K562 (cell line): ENCODE measurements around the gene OPA1. TPM values are rescaled to one million over a fixed set of nuclear protein-coding genes. Genes with fewer than 3 reads are reported as not detected.

Source experiments
- ATAC-seq: fragments of 200-7000 bp; cut with Tn5 transposase; 3 replicates; pipeline ENCODE4 v1.9.1; 2020; ENCODE audit warnings: moderate library complexity
- BruUV-seq: library from RNA; stranded (reverse); fragments of 400-500 nt; replicated peaks from 2 replicates; lab custom pipeline; 2021; lab: Mats Ljungman, UMichigan
- CTCF ChIA-PET: fragments of 300-600 bp; formaldehyde crosslinking; extraction: SDS; loops from one replicate; lab custom pipeline; 2021; ENCODE audit warnings: low intra/inter-chr PET ratio; lab: Yijun Ruan, JAX
- POLR2A ChIA-PET: fragments of 300-600, 350-650 bp; sonication (Branson Sonifier 250); formaldehyde crosslinking; extraction: SDS; loops from one replicate; lab custom pipeline; 2021; ENCODE audit warnings: antibody characterized with exemption, inconsistent platforms; lab: Yijun Ruan, JAX
- DNase-seq, 4 experiments: peaks; one replicate each; pipeline versions ENCODE4 v3.0.0 to v3.0.0-alpha.2; 2011 to 2018; ENCODE audit warnings: low spot score in 3 of 4, mixed read lengths in 3 of 4; ENCODE audit errors: extremely low read depth in 1 of 4
- FAIRE-seq: peaks from 2 replicates; lab custom pipeline; 2011; peaks lifted over from hg19 to GRCh38; lab: Jason Lieb, UNC
- H2AFZ ChIP-seq: 2 replicates; pipeline ENCODE4 v1.6.0; 2011; ENCODE audit warnings: low read depth, low read length, control low read depth, inconsistent platforms
- H3K27ac ChIP-seq: fragments of 200-600 bp; 3 replicates; pipeline ENCODE4 v1.8.0; 2011; ENCODE audit warnings: low read depth, mild to moderate bottlenecking, control low read depth, inconsistent platforms, low read length, moderate library complexity, mixed read lengths; ENCODE audit errors: extremely low read depth
- H3K27me3 ChIP-seq, 2 experiments: fragments of 300-600 bp in 1 of 2; 2 replicates in 1 of 2; 3 replicates in 1 of 2; pipeline versions ENCODE4 v1.6.0 to v1.8.0; 2011; ENCODE audit warnings: inconsistent platforms in 2 of 2, low read length in 2 of 2, mild to moderate bottlenecking in 1 of 2, mixed read lengths in 1 of 2, moderate library complexity in 1 of 2; ENCODE audit not compliant: control insufficient read depth in 2 of 2, insufficient read depth in 2 of 2
- H3K36me3 ChIP-seq: fragments of 300-600 bp; 3 replicates; pipeline ENCODE4 v1.8.0; 2011; ENCODE audit warnings: mild to moderate bottlenecking, low read length, inconsistent platforms; ENCODE audit not compliant: control insufficient read depth, insufficient read depth
- H3K4me1 ChIP-seq, 2 experiments: fragments of 200-600 bp in 1 of 2; replicated peaks in 1 of 2; 2 replicates in 1 of 2; 3 replicates in 1 of 2; pipeline versions ENCODE4 v1.5.1 to v1.8.0; 2011; ENCODE audit warnings: inconsistent platforms in 2 of 2, low read length in 2 of 2, mild to moderate bottlenecking in 1 of 2, mixed read lengths in 1 of 2, moderate library complexity in 1 of 2; ENCODE audit not compliant: control insufficient read depth in 2 of 2, insufficient read depth in 2 of 2
- H3K4me2 ChIP-seq: 2 replicates; pipeline ENCODE4 v1.6.1; 2011; ENCODE audit warnings: low read length, control low read depth, inconsistent platforms, mixed read lengths; ENCODE audit not compliant: insufficient read depth
- H3K4me3 ChIP-seq: fragments of 200-600 bp; sonication (generic), shearing (Covaris generic); 2 replicates; pipeline ENCODE4 v1.5.1; 2016; ENCODE audit warnings: control low read depth, inconsistent platforms
- H3K79me2 ChIP-seq: fragments of 200-600 bp; 3 replicates; pipeline ENCODE4 v1.8.0; 2011; ENCODE audit warnings: low read length, inconsistent platforms; ENCODE audit not compliant: control insufficient read depth, insufficient read depth
- H3K9ac ChIP-seq, 2 experiments: 2 replicates each; pipeline versions ENCODE4 v1.6.0 to v1.6.1; 2011; ENCODE audit warnings: low read depth in 2 of 2, low read length in 2 of 2, control low read depth in 1 of 2, inconsistent platforms in 1 of 2, mild to moderate bottlenecking in 1 of 2, mixed read lengths in 1 of 2; ENCODE audit not compliant: insufficient read depth in 1 of 2
- H3K9me1 ChIP-seq: one replicate; pipeline ENCODE4 v1.6.0; 2011; ENCODE audit warnings: inconsistent platforms, mild to moderate bottlenecking, low read length, moderate library complexity; ENCODE audit not compliant: control insufficient read depth, insufficient read depth
- H3K9me3 ChIP-seq: replicated peaks from 2 replicates; pipeline ENCODE4 v1.5.1; 2011; ENCODE audit warnings: low read depth, low read length, inconsistent platforms; ENCODE audit not compliant: control insufficient read depth, insufficient read depth
- H4K20me1 ChIP-seq: replicated peaks from 2 replicates; pipeline ENCODE4 v1.6.1; 2011; ENCODE audit warnings: low read length, inconsistent platforms, mixed read lengths; ENCODE audit not compliant: control insufficient read depth, insufficient read depth
- CBX1 ChIP-seq: sonication (generic); IDR thresholded peaks from 2 replicates; pipeline ENCODE4 v1.6.1; 2016; ENCODE audit warnings: antibody characterized with exemption, low read depth, mild to moderate bottlenecking
- CBX3 ChIP-seq, 2 experiments: IDR thresholded peaks; 1 replicate in 1 of 2; 2 replicates in 1 of 2; pipeline ENCODE4 v1.6.1; 2012; ENCODE audit warnings: inconsistent platforms in 2 of 2, low read length in 2 of 2, borderline replicate concordance in 1 of 2, control low read depth in 1 of 2
- CBX5 ChIP-seq: IDR thresholded peaks from 2 replicates; pipeline ENCODE4 v1.6.1; 2014; ENCODE audit warnings: low read depth, borderline replicate concordance
- MEF2A ChIP-seq: IDR thresholded peaks from 2 replicates; pipeline ENCODE4 v1.6.1; 2011; ENCODE audit warnings: low read depth, mild to moderate bottlenecking, low read length, moderate library complexity; ENCODE audit not compliant: control insufficient read depth
- SRSF3 ChIP-seq: fragments of 200-400 bp; formaldehyde crosslinking; IDR thresholded peaks from 2 replicates; pipeline ENCODE4 v1.6.1; 2016; ENCODE audit warnings: mild to moderate bottlenecking, low read length, moderate library complexity; ENCODE audit not compliant: insufficient read depth
- SUPT5H ChIP-seq: fragments of 450-650 bp; IDR thresholded peaks from 2 replicates; pipeline ENCODE4 v1.6.1; 2016
- TRIM24 ChIP-seq, 2 experiments: fragments of 450-650 bp; IDR thresholded peaks; 2 replicates each; pipeline ENCODE4 v1.6.1; 2016
- TRIM28 ChIP-seq: fragments of 450-650 bp; IDR thresholded peaks from 2 replicates; pipeline ENCODE4 v1.6.1; 2017
- XRCC3 ChIP-seq: fragments of 450-650 bp; IDR thresholded peaks from 2 replicates; pipeline ENCODE4 v1.6.1; 2017; ENCODE audit warnings: mild to moderate bottlenecking, moderate library complexity
- XRCC4 ChIP-seq: IDR thresholded peaks from one replicate; pipeline ENCODE4 v1.6.1; 2011; ENCODE audit not compliant: insufficient read depth, insufficient read length; ENCODE audit errors: extremely low read depth
- ZFP36 ChIP-seq: fragments of 150-350 bp; IDR thresholded peaks from 2 replicates; pipeline ENCODE4 v1.6.1; 2018; ENCODE audit warnings: low read length, low read depth; ENCODE audit not compliant: partially characterized antibody
- WGBS: fragments of 100-300 bp; shearing (Covaris generic); methylation state at CpG from one replicate; pipeline ENCODE4 v1.1.6; 2016; ENCODE audit warnings: low coverage, mixed read lengths; ENCODE audit not compliant: insufficient coverage; ENCODE audit errors: missing lambda C conversion rate; 5-methylcytosine and 5-hydroxymethylcytosine counted together
- in situ Hi-C: fragments of 300-500 bp; cut with MboI; formaldehyde crosslinking; loops from 4 replicates; pipeline ENCODE4 v1.15.0; 2018; ENCODE audit warnings: inconsistent platforms, mixed read lengths
- intact Hi-C: fragments of 100-400 bp; cut with micrococcal nuclease; formaldehyde crosslinking; loops from 2 replicates; pipeline ENCODE4 v1.14.2; 2022
- polyA plus RNA-seq, 8 experiments: library from polyadenylated mRNA; depleted of rRNA in 4 of 8; stranded (reverse) in 5 of 8; unstranded in 3 of 8; fragments of >200 nt; fragmentation: Nextera tagmentation in 2 of 8; fragmentation: Illumina TruSeq in 1 of 8; extraction: Ambion mirVana in 2 of 8; extraction: Trizol in 1 of 8; gene quantifications; 2 replicates each; pipeline versions ENCODE4 v1.2.1 to v1.2.3, GENCODE V29; 2011 to 2014; ENCODE audit warnings: inconsistent platforms in 1 of 8, missing spikeins in 1 of 8
- total RNA-seq, 7 experiments: library from RNA; depleted of rRNA in 6 of 7; stranded (reverse); fragments of >200 nt in 6 of 7; fragmentation: Illumina TruSeq in 2 of 7; extraction: Trizol in 2 of 7; gene quantifications; 2 replicates each; pipeline versions ENCODE4 v1.2.1 to v1.2.3, GENCODE V29; 2011 to 2021; ENCODE audit warnings: low replicate concordance in 1 of 7
- TF ChIP-seq, protein P1 (sequence below): fragments of 450-650 bp; IDR thresholded peaks from 2 replicates; pipeline ENCODE4 v1.6.1; 2018; ENCODE audit warnings: mild to moderate bottlenecking, low read depth; ENCODE audit not compliant: partially characterized antibody
- TF ChIP-seq, protein P2 (sequence below): fragments of 150-350 bp; IDR thresholded peaks from 2 replicates; pipeline ENCODE4 v1.6.1; 2014; ENCODE audit warnings: low read depth, mild to moderate bottlenecking, low read length, borderline replicate concordance

OPA1 gene
- total and polyA plus RNA-seq, 9 of the 15 experiments (the other 6 are each of a cell fraction or from before 2014, with no cell fraction given) = 19.7 to 127 (median 94.7) TPM

DNA sequence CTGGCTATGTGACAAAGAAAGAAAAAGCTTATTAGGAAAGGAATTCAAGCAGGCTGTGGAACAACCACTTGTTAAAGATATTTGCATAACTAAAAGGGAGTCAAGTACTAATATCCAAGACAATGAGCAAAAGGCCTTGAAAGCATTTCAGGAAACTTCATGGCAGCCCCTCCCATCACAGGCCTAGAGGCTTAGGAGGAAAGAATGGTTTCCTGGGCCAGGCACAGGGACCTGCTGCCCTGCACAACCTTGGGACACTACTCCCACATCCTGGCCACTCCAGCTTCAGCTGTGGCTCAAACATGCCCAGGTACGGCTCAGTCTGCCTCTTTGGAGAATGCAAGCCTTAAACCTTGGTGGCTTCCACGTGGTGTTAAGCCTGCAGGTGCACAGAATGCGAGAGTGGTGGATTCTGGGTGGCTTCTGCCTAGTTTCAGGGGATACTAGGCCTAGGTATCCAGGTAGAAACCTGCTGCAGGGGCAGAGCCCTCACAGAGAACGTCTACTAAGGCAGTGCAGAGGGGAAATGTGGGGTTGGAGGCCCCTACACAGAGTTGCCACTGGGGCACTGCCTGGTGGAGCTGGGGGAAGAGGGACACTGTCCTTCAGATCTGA, 121.6 kb downstream of the OPA1 start:
- ATAC-seq (no peak), FAIRE-seq (no peak), DNase-seq (peak in 1 of 4 experiments; percentile 14)
- Histone ChIP-seq H3K36me3 (no peaks in the 10 kb centered on the region), H3K27me3 (no peaks in the 10 kb centered on the region; a peak in 1 of 5 replicates), H2AFZ (no peak overlapping the region), H3K79me2 (no peaks in the 10 kb centered on the region), H4K20me1 (no peaks in the 10 kb centered on the region), H3K9ac (no peak overlapping the region), H3K4me1 (peaks cover 0 to 4% of the 10 kb centered on the region in 2 experiments; a peak in 1 of 5 replicates), H3K27ac (no peak overlapping the region), H3K4me2 (no peak overlapping the region), H3K4me3 (no peak overlapping the region), H3K9me3 (peaks cover 2% of the 10 kb centered on the region), H3K9me1 (no peaks in the 10 kb centered on the region)
- CTCF ChIA-PET = no interaction called here
- no TSS peak for BruUV-seq
- POLR2A ChIA-PET = interaction anchor here (1.1 kb wide), 1 partner anchor 18 kb away, joined by 3 read pairs; no protein-coding TSS in a partner anchor
- intact Hi-C loops = no loop called here
- in situ Hi-C loops = no loop called here
- 9% methylated on average over 4 of the region's 4 CpGs for WGBS
- TF ChIP-seq, protein P1, sequence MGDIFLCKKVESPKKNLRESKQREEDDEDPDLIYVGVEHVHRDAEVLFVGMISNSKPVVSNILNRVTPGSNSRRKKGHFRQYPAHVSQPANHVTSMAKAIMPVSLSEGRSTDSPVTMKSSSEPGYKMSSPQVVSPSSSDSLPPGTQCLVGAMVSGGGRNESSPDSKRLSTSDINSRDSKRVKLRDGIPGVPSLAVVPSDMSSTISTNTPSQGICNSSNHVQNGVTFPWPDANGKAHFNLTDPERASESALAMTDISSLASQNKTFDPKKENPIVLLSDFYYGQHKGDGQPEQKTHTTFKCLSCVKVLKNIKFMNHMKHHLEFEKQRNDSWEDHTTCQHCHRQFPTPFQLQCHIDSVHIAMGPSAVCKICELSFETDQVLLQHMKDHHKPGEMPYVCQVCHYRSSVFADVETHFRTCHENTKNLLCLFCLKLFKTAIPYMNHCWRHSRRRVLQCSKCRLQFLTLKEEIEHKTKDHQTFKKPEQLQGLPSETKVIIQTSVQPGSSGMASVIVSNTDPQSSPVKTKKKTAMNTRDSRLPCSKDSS = peak; percentile 65
- TF ChIP-seq CBX5 = peak; percentile 97
- no peak for TF ChIP-seq SRSF3
- TF ChIP-seq CBX3 (IDR thresholded peaks at IDR 0.05; ENCODE audit: borderline replicate concordance in 1 of 2, low read length in 2 of 2) = peak in 1 of 2 experiments; percentile 99; a peak in 2 of 3 replicates
- 0 out of 2 replicates have a peak, but pooled peaks have one; percentile 54 for TF ChIP-seq XRCC3
- TF ChIP-seq, protein P2, sequence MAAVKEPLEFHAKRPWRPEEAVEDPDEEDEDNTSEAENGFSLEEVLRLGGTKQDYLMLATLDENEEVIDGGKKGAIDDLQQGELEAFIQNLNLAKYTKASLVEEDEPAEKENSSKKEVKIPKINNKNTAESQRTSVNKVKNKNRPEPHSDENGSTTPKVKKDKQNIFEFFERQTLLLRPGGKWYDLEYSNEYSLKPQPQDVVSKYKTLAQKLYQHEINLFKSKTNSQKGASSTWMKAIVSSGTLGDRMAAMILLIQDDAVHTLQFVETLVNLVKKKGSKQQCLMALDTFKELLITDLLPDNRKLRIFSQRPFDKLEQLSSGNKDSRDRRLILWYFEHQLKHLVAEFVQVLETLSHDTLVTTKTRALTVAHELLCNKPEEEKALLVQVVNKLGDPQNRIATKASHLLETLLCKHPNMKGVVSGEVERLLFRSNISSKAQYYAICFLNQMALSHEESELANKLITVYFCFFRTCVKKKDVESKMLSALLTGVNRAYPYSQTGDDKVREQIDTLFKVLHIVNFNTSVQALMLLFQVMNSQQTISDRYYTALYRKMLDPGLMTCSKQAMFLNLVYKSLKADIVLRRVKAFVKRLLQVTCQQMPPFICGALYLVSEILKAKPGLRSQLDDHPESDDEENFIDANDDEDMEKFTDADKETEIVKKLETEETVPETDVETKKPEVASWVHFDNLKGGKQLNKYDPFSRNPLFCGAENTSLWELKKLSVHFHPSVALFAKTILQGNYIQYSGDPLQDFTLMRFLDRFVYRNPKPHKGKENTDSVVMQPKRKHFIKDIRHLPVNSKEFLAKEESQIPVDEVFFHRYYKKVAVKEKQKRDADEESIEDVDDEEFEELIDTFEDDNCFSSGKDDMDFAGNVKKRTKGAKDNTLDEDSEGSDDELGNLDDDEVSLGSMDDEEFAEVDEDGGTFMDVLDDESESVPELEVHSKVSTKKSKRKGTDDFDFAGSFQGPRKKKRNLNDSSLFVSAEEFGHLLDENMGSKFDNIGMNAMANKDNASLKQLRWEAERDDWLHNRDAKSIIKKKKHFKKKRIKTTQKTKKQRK = peak; percentile 87
- TF ChIP-seq SUPT5H = no peak
- peak; percentile 96 for TF ChIP-seq TRIM28
- peak; percentile 12 to 67; a peak in 1 of 4 replicates for TF ChIP-seq TRIM24 (IDR thresholded peaks at IDR 0.05)
- TF ChIP-seq MEF2A = no peak
- TF ChIP-seq XRCC4 = no peak
- peak; percentile 90; the same call in 1 of the 2 replicates for TF ChIP-seq CBX1
- peak; percentile 98 for TF ChIP-seq ZFP36
